Head of caudate nucleus (tissue), 42 donors: ENCODE results near the gene DPM2.
A peak's percentile ranks its signal among the peaks of the same experiment; 100 is the strongest.

ENCODE experiments used
- DNase-seq, 42 donors: peaks; one replicate each; pipeline versions ENCODE4 v3.0.0 to v3.0.0-alpha.2; 2020 to 2021; ENCODE audit warnings: mixed read lengths in 7 of 42
- intact Hi-C: fragments of 100-400 bp; cut with DNase I; formaldehyde crosslinking; loops from one replicate; pipeline ENCODE4 v1.15.0; 2022

The DPM2 gene

DNA sequence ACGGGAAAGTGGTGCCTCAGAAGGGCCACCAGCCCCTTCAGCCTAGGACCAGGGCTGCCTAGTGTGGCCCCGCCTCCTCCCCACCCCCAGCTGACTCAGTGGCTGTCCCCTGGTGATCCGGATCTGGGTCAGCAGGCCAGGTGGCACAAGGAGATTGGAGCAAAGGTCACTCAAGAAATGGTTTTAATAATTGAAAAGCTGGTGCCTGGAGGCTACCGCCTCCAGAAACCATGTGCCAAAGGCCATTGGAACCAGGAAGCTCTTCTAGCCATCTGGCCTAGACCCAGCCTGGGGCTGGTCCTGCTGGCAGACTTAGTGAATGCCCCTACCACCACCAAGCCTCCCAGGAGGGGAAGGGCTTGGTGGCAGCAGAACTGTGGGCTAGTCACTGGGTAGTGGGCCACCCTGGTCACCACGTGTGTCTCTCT, 22.3 kb downstream of the DPM2 start:
- intact Hi-C loops, result loop anchor here (5.0 to 10.0 kb wide), 4 partner anchors 43 to 323 kb away; partner anchors contain the start of genes CDK9 and TOR2A
- DNase-seq, result no peak

DNA sequence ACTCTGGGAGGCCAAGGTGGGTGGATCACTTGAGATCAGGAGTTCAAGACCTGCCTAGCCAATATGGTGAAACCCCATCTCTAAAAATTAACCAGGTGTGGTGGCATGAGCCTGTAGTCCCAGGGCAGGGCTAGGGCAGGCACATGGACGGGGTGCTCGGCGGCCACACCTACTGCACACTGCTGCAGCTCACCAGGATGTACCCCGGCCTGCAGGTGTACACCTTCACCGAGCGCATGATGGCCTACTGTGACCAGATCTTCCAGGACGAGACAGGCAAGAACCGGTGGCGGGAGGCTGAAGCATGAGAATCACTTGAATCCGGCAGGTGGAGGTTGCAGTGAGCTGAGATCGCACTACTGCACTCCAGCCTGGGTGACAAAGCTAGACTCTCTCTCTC, 24.0 kb downstream of the DPM2 start:
- DNase-seq, result no peak
- intact Hi-C loops, result loop anchor here (10.0 kb wide), 1 partner anchor 129 kb away; the partner anchor contains the start of gene CDK9

DNA sequence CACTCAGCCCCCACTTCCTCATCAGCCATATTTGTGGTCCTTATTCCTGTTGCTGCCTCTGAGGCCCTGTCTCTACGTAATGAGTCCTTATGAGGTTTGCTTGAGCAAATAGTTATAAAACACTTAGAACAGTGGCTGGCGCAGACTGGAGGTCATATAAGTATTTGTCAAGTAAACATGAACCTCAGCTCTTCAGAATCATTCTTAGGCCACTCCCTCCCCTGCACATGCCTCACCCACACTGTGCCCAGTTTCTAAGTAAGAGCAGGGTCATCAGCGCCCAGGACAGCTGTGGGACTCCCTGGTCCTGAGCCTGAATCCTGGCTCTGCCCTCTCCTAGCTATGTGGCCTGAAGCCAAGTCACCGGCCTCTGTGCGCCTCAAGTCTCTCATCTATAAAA, 24.8 kb downstream of the DPM2 start:
- no peak for DNase-seq
- intact Hi-C loops, result loop anchor here (10.0 kb wide), 1 partner anchor 128 kb away; the partner anchor contains the start of gene CDK9

DNA sequence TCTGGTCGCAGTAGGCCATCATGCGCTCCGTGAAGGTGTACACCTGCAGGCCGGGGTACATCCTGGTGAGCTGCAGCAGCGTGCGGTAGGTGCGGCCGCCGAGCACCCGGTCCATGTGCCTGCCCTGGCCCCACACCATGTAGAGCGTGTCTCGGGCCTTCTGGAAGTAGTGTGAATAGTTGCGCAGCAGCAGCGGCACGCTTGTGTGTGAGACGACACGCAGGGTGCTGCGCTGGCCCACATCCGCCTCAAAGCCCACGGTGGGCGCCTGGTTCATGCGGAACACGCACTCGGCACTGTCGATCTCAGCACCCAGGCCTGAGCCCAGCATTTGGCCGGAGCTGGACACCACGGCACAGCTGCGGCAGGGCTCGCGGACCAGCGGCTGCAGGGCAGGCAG, 25.4 kb downstream of the DPM2 start:
- DNase-seq, result no peak
- intact Hi-C loops, result loop anchor here (10.0 kb wide), 1 partner anchor 127 kb away; the partner anchor contains the start of gene CDK9

DNA sequence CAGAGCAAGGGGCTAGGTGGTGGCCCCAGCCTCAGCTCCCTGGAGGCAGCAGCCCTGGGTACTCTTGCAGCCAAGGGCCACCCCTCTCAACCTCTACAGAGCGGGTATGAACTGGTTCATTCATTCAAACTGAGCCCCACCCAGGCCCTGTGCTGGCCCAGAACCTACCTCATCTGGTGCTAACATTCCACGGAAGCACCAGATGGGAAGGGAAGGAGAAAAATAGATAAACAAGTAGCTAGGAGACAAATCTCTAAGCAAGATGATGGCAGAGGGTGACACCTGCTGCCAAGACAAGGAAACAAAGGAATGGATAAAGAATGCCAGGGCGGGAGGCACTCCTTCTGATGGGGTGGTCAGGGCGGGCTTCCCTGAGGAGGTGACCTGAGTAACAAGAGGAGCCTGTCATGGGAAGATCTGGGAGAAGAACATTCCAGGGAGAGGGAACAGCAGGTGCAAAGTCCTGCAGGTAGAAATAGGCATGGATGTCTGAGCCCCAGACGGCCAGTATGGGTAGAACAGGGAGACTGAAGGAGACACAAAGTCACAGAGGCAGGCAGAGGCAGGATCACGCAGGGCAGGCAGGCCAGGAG, 26.9 kb downstream of the DPM2 start:
- DNase-seq, result no peak
- intact Hi-C loops, result loop anchor here (10.0 kb wide), 1 partner anchor 126 kb away; the partner anchor contains the start of gene CDK9

DNA sequence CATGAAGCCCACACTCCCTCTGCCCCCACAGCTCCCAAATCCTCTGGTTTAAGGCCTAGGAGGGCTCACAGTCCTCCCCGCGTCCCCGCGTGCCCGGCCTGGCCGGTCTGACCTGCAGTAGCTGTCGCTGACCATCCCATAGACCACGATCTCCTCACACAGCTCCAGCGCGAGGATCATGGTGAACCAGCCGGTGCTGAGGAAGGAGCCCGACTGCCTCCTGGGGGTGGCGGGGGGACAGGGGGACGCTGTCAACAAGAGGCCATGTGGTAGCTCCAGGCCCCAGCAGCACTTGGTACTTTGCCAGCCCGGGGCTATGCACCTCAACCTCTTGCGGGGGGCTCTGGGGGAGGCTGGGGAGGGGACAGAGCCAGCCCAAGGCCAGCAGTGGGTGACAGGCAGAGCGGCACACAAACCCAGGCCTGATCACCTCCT, 27.8 kb downstream of the DPM2 start:
- intact Hi-C loops, result loop anchor here (10.0 kb wide), 1 partner anchor 125 kb away; the partner anchor contains the start of gene CDK9
- no peak for DNase-seq

DNA sequence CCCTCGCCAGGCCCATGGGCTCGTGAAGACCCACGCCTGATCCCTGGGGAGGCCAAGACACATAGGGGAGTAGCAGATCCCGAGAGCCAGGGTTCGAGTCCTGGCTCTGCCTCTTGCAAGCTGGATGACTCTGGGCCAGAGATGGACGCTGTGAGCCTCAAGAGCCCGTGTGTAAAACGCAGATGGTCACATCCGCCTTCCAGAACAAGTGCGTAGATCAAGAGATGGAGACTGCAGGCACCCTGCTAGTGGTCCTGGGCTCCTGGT, 29.1 kb downstream of the DPM2 start:
- no peak for DNase-seq
- intact Hi-C loops, result no loop called here

DNA sequence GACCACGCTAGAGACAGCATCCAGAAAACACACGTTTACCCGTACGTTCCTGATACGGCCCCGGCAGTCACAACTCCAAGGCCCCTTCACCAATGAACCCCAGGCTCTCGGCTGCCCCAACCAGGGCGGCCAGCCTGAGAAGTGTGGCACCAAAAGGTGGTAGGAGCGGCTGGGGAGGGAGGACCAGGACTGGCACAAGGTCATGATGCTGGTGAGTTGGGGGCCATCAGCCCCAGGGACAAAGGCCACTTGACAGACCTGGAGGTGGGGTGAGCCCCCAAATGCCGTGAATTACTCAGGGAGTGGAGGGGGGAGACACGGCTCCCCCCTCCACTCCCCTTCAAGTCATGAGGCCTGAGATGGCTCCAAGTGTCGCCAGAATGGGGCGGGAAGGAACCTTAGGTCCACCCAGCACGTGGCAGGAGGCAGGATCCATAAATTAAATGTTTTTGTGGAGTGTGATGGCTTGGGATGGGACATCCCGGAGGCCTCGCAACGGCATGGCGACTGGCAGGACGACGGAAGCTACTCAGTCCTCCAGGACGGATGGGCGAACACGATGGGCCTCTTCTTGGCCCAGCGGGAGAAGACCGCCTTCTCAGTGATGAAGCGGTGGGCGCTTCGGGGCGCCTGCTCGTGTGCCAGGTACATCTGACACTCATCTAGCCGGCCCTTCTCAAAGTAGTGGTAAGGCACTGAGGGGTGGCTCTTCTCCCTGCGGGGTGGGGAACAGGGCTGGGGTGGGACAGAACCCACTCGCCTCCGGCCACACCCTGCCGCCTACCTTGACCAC, 29.6 kb downstream of the DPM2 start:
- intact Hi-C loops, result no loop called here
- DNase-seq, result no peak

DNA sequence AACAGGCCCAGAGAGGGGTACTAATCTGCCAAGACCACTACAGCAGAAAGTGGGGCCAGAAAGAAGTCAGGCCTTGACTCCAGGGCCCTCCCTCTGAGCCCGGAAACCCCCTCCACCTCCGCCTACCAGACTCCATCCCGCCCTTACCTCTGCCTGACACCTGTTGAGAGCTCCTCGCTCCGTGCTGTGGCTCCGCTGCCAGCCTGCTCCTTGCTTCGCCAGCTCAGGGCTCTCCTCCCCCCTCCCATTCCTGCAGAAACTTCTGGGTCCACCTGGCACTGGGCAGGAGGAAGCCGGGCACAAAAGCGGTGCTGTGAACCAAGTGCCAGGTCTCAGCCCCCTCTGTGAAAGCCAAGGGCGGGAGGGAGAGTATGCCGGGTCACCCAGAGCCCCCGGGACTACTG, 31.9 kb downstream of the DPM2 start:
- DNase-seq, result peak in 23 of 42 donors; percentile 18 to 83 (median 56)

DNA sequence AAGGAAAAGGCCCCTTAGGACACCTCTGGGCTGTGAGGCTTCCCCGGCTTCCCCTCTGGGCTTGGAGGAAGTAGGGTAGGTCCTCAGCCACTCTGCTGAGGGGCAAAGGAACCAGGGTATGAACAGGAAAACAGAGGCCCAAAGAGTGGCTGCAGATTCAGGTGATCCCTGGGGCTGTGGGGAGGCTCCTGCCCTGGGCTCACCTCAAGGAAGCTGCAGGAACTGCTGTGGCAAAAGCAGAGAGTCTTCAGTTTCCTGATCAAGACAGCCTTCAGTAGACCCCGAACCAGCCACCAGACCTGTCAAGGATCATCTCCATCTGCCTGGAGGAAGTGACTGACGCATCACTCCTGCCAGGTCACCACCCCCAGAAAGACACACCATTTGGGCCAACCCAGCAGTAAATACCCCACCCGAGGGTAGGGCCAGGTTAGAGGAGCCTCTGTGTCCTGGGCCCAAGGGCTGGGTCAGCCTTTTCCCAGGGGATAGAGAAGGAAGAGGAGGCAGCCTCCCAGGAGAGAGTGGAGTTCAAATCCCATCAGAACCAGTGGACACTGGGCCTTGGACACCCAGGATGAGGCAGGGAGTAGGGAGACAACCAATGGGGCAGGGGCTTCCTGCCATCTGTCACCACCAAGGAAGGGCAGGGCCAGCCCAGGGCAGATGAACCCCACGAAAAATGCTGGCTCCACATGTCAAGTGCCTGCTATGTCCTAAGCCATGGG, 32.5 kb downstream of the DPM2 start:
- intact Hi-C loops, result no loop called here
- DNase-seq, result peak in 1 of 42 donors; percentile 16

More for the DNA sequence above, 31.9 kb downstream of the DPM2 start:
- intact Hi-C loops, result no loop called here

DNA sequence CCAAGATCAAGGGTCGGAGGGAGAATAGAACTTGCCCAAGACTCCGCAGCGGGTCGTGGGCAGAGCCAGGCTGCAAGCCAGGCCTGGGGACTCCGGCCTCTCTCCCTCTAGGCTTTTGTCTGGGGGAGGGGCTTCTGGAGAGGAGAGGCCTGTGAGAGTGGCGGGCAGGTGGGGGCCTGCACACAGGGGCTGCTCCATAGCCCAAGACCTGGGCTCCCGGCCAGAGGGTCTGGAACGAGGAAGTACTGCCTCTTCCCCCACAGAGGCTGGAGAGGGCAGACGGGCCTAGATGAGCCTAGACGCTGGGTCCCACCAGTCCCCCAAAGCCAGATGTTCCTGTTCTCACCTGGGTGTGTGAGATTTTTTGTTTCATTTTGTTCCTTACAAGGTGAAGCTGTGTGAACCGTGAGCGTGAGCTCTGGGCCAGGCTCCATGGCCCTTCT, 33.1 kb downstream of the DPM2 start:
- intact Hi-C loops, result no loop called here
- peak in 9 of 42 donors; percentile 17 to 58 (median 35) for DNase-seq

DNA sequence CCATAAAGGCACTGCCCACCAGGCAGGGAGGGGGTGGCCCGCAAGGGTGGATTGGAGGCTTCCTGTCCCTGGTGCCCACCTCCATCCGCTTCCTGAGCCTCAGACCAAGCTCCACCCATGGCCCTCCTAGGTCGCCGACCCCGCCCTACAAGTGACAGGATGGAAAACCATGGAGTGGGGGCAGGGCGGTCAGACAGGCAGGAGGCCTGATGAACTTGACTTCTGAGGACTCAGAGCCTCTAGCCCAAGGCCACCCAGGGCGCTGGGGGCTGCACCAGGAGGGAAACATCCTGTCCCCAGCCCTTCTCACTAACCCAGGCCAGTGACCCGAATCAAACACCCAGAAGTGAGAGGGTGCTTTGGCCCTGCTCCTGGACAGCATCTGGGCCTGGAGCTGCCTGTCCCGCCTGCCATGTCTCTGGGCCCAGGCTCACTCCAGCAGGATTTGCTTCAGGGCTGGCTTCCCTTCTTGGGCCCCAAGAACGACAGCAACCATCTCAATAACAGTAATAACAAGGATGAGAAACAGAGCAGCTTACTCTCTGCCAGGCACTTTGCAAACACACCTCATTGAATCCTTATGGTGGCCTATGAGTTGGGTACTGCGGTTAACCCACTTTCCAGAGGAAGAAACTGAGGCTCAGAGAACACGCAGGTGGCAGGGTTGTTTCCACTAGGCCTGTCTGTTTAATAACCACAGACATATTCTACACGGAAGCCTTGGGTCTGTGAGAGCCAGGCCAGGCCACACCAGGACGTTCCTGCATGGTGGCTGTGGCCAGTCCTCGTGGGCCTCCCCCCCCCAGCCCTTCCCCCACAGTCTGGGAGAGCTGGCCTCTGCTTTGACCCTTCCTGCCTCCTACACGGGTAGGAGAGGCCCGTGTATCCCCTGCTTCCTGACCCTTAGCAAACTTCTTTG, 33.8 kb downstream of the DPM2 start:
- peak in 1 of 42 donors; percentile 36 for DNase-seq
- intact Hi-C loops, result no loop called here

DNA sequence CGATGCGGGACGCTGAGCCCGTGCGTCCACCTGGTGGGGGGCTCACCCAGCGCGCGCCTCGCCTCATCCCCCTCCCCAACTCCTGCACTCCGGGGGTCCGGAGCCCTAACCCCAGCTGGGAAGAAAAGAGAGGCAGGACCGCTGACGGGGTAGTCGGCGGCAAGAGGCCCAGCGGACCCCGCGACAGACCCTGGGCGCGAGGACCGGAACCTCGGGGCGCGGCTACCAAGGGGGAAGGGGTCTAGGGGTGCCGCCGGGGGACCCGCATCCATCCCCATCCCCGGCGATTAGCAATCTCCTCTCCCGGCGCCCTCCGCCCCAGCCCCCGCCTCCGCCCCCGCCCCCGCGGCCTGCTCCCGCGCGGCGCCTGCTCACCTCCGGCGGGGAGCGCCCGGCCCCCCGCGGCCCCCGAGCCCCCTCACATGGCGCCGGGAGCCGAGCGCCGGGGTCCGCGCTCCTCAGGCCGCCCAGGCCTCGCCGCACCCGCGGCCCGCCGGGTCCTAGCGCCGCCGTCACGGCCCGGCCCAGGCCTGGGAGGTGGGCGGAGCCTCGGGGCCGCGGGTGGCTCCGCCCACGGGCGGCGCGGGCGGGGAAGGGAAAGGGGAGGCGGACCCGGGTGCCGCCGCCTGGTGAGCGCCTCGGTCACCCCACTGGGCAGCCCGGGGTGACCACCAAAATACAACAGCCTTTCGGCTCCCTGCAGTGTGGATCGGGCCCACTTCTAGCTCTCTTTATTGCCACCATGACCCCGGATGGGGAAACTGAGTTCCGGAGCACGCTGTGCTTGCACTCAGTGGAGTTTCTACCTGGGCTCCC, 38.3 kb downstream of the DPM2 start, which contains the start of gene ST6GALNAC6:
ST6GALNAC6 (minus strand) TSS at position 476 of the 816 bp plus-strand sequence. CDS start 1,622 bp downstream, outside the sequence.
- intact Hi-C loops, result no loop called here
- peak in 39 of 42 donors; percentile 58 to 89 (median 79) for DNase-seq

DNA sequence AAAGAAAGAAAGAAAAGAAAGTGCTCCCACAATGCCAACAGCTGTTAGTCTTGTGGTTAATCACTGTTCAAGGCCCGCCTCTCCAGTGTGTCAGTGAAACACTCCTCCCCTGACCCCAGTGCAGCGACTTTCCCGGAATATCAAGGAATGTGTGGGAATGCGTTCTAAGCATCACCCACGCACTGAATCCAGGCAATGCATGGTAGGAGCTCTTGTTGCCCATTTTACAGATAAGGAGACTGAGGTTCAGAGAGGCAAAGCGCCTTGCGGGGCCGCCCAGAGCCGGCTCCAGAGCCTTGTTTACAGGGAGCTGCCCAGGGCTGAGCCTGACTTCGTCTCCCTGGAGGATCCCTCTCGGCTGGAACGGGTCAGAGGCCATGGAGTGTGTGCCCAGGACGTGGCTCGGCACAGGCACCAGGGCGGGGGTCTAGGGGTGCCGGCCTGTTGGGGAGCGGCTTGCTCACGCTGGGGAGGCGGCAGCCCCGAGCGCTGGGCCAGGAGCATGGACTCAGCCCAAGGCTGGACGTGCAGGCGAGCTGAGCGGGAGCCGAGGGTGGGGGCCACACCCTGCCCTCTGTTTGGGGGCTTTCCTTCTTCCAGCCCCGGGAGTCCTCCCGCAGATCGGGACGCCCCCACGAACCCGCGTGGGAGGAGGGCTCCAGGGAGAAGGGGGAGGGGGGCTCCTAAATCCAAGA, 39.1 kb downstream of the DPM2 start:
- DNase-seq, result peak in 33 of 42 donors; percentile 26 to 85 (median 62)
- intact Hi-C loops, result no loop called here

DNA sequence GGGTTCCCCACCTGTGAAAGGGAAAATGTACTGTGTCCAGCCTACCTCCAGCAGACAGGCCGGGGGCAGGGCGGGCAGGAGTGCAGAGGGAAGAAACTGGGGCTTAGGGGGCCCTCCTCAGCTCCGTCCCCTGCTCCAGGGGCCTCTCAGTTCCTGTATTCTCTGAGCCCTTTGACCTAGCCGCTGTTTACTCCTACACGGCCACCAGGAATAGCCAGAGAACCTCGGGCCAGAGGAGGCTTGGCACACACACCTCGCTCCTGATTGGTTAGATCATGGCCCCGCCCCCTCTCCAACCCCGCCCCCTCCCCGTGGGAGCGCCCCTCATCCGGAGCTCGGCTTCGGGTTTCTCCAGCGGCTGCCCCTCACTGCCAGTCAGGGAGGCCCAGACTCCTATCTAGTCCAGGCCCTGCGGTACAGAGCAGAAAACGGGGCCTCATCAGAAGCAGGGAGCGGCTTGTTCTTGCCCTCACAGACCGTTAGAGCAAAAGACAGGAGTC, 40.4 kb downstream of the DPM2 start:
- peak; percentile 68 to 91 (median 80) for DNase-seq
- intact Hi-C loops, result no loop called here

DNA sequence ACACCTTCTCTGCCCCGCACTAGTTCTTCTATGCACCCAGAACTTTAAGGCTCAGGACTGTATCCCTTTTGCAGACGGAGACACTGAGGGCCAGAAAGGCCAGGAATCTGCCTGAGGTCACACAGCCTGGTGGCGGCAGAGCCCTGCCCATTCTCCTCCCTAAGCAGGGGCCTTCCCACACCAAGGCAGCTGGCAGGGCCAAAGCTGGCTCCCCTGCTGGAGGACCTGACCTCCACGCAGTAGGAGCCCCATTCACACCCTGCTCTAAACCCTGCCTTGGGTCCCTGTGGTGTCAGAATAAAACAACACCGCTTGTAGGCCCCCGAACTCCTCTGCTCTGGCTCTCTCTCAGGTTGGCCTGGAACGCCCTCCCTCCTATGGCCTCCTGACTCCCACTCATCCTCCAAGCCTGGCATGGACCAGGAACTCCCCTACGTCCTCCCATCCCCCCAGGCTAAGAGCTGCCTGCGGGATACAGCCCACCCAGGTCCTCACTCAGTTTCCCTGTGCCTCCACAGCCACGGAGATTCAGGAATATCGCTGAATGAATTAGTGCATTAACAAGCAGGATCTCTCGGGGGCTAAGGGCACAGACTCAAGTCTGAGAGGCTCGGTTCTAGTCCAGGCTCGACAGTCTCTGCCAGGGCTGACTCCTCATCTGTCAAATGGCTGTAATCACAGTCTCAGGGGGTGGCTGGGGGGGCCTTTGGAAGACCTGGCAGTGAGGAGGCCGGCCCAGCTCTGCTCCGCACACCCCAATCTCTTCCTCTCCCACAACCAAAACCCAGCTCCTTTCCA, 41.1 kb downstream of the DPM2 start:
- peak in 1 of 42 donors; percentile 36 for DNase-seq
- intact Hi-C loops, result no loop called here
